ENCODE measurements around the gene PPM1D.

PPM1D gene

DNA sequence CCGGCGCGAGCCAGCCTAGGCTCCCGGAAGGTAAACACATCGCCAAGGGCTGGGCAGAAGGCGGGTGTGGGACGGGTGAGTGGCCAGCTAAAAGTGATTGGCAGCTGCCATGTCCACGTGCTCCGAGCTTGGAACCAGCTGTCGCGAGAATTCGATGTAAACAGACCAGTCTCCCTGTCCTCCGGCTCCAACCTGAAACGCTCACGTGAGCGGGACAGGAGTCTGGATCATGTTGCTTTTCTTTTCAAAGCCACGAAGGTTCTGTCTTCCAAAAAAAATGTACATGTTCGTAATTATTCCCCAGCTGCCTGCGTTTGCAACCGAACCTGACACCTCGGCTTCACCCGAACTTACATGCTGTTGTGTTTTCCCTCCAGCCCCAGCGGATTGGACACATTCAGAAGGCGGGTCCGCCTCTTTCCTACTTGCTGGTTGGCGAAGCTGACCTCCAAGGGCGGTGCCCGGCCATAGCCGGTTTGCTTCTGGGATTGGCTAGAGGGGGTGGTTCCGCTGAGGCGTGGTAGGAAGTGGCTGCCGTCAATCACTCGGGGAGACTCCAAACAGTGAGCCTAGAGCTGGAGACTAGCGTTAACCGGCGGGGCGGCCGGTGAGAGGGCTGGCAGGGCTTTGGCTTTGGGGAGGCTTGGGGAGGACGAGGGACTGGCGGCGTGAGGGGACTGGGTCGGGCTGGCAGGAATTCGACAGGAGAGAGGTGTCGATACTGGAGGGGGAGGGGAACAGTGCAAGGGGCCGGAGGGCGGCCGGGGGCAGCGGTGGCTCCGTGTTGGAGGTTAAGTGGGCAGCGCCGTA, 77.5 kb downstream of the PPM1D start, which contains the start of gene BCAS3 (continued):
- TF ChIP-seq ZNF792 (tag by site-specific recombination; IDR thresholded peaks at IDR 0.05) (no peak), ZSCAN16 (tag by site-specific recombination; IDR thresholded peaks at IDR 0.05) (peak; percentile 33; the same call in 1 of the 2 replicates), ZNF521 (tag by site-specific recombination; IDR thresholded peaks at IDR 0.05) (no peak), PRDM1 (tag by site-specific recombination; IDR thresholded peaks at IDR 0.05) (no peak), ZNF184 (tag by site-specific recombination; IDR thresholded peaks at IDR 0.05) (no peak), ZNF776 (tag by site-specific recombination; IDR thresholded peaks at IDR 0.05; ENCODE audit: borderline replicate concordance) (no peak), ZNF610 (tag by site-specific recombination; IDR thresholded peaks at IDR 0.05; ENCODE audit: borderline replicate concordance) (no peak; the same call in 1 of the 2 replicates), ZNF560 (tag by site-specific recombination; IDR thresholded peaks at IDR 0.05; ENCODE audit: borderline replicate concordance) (no peak), ZXDB (tag by site-specific recombination; IDR thresholded peaks at IDR 0.05) (peak; percentile 63), ZNF2 (tag by site-specific recombination; IDR thresholded peaks at IDR 0.05) (no peak; the same call in 1 of the 2 replicates), ZNF426 (tag by site-specific recombination; IDR thresholded peaks at IDR 0.05) (no peak), ZNF624 (tag by site-specific recombination; IDR thresholded peaks at IDR 0.05) (no peak), ZBTB48 (tag by site-specific recombination; IDR thresholded peaks at IDR 0.05) (peak; percentile 86), ZNF791 (tag by site-specific recombination; IDR thresholded peaks at IDR 0.05) (no peak), ZNF701 (tag by site-specific recombination; IDR thresholded peaks at IDR 0.05) (no peak), ZNF596 (tag by site-specific recombination; IDR thresholded peaks at IDR 0.05) (no peak), BCL11A (tag by site-specific recombination; IDR thresholded peaks at IDR 0.05; ENCODE audit: low read depth) (no peak), GLIS2 (tag by site-specific recombination; IDR thresholded peaks at IDR 0.05) (no peak; the same call in 1 of the 2 replicates), SP7 (tag by site-specific recombination; IDR thresholded peaks at IDR 0.05) (peak; percentile 64), ZNF324 (tag by site-specific recombination; IDR thresholded peaks at IDR 0.05) (0 out of 2 replicates have a peak, but pooled peaks have one; percentile 54), SCRT1 (tag by site-specific recombination; IDR thresholded peaks at IDR 0.05; ENCODE audit: borderline replicate concordance) (no peak), ZNF146 (tag by site-specific recombination; IDR thresholded peaks at IDR 0.05) (no peak), ZNF843 (tag by site-specific recombination; IDR thresholded peaks at IDR 0.05) (peak; percentile 66), ZNF121 (tag by site-specific recombination; IDR thresholded peaks at IDR 0.05) (no peak), ZNF623 (tag by site-specific recombination; IDR thresholded peaks at IDR 0.05) (no peak), GLI2 (tag by site-specific recombination; IDR thresholded peaks at IDR 0.05; ENCODE audit: borderline replicate concordance, low read depth) (no peak), GLIS1 (tag by site-specific recombination; IDR thresholded peaks at IDR 0.05) (no peak), ZNF221 (tag by site-specific recombination; IDR thresholded peaks at IDR 0.05; ENCODE audit: borderline replicate concordance) (no peak), ZNF169 (tag by site-specific recombination; IDR thresholded peaks at IDR 0.05) (no peak), ZNF433 (tag by site-specific recombination; IDR thresholded peaks at IDR 0.05; ENCODE audit: low read depth) (no peak), ZNF670 (tag by site-specific recombination; IDR thresholded peaks at IDR 0.05; ENCODE audit: low read depth) (no peak), ZBTB8A (tag by site-specific recombination; IDR thresholded peaks at IDR 0.05) (no peak), ZNF19 (tag by site-specific recombination; IDR thresholded peaks at IDR 0.05; ENCODE audit: low read depth) (no peak), ZNF239 (tag by site-specific recombination; IDR thresholded peaks at IDR 0.05) (peak; percentile 69; the same call in 1 of the 2 replicates), ZNF629 (tag by site-specific recombination; IDR thresholded peaks at IDR 0.05) (peak; percentile 44; the same call in 1 of the 2 replicates), ZNF350 (tag by site-specific recombination; IDR thresholded peaks at IDR 0.05) (no peak)
- TF ChIP-seq, protein P1, sequence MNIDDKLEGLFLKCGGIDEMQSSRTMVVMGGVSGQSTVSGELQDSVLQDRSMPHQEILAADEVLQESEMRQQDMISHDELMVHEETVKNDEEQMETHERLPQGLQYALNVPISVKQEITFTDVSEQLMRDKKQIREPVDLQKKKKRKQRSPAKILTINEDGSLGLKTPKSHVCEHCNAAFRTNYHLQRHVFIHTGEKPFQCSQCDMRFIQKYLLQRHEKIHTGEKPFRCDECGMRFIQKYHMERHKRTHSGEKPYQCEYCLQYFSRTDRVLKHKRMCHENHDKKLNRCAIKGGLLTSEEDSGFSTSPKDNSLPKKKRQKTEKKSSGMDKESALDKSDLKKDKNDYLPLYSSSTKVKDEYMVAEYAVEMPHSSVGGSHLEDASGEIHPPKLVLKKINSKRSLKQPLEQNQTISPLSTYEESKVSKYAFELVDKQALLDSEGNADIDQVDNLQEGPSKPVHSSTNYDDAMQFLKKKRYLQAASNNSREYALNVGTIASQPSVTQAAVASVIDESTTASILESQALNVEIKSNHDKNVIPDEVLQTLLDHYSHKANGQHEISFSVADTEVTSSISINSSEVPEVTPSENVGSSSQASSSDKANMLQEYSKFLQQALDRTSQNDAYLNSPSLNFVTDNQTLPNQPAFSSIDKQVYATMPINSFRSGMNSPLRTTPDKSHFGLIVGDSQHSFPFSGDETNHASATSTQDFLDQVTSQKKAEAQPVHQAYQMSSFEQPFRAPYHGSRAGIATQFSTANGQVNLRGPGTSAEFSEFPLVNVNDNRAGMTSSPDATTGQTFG (tag by site-specific recombination; IDR thresholded peaks at IDR 0.05; ENCODE audit: borderline replicate concordance), result no peak
- TF ChIP-seq, protein P2, sequence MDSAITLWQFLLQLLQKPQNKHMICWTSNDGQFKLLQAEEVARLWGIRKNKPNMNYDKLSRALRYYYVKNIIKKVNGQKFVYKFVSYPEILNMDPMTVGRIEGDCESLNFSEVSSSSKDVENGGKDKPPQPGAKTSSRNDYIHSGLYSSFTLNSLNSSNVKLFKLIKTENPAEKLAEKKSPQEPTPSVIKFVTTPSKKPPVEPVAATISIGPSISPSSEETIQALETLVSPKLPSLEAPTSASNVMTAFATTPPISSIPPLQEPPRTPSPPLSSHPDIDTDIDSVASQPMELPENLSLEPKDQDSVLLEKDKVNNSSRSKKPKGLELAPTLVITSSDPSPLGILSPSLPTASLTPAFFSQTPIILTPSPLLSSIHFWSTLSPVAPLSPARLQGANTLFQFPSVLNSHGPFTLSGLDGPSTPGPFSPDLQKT (IDR thresholded peaks at IDR 0.05; ENCODE audit: borderline replicate concordance, low read depth, low read length), result no peak
- TF ChIP-seq, protein P3, sequence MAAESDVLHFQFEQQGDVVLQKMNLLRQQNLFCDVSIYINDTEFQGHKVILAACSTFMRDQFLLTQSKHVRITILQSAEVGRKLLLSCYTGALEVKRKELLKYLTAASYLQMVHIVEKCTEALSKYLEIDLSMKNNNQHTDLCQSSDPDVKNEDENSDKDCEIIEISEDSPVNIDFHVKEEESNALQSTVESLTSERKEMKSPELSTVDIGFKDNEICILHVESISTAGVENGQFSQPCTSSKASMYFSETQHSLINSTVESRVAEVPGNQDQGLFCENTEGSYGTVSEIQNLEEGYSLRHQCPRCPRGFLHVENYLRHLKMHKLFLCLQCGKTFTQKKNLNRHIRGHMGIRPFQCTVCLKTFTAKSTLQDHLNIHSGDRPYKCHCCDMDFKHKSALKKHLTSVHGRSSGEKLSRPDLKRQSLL (tag by site-specific recombination; IDR thresholded peaks at IDR 0.05), result peak; percentile 74; the same call in 1 of the 2 replicates

All from HEK293 (cell line).